GM23338 (cell line): Measurements from ENCODE around the gene HOXD9. TPM values are rescaled to one million over a fixed set of nuclear protein-coding genes. Genes with fewer than 3 reads are reported as not detected.

Experiments used
- ATAC-seq: fragments of 200-7000 bp; cut with Tn5 transposase; 3 replicates; pipeline ENCODE4 v1.9.1; 2020
- DNase-seq: peaks from one replicate; pipeline ENCODE4 v3.0.0-alpha.2; 2015; ENCODE audit warnings: low spot score
- H2AFZ ChIP-seq: fragments of 200-600 bp; sonication (generic); 2 replicates; pipeline ENCODE4 v1.8.0; 2016; ENCODE audit warnings: antibody characterized with exemption, mild to moderate bottlenecking, moderate library complexity
- H3F3A ChIP-seq: fragments of 200-600 bp; sonication (generic); replicated peaks from 2 replicates; pipeline ENCODE4 v1.8.0; 2017; ENCODE audit warnings: antibody characterized with exemption, mixed run types, low read depth
- H3K27ac ChIP-seq: fragments of 200-600 bp; sonication (generic); 2 replicates; pipeline ENCODE4 v1.6.1; 2016; ENCODE audit warnings: low read depth
- H3K27me3 ChIP-seq: fragments of 200-600 bp; sonication (generic); 2 replicates; pipeline ENCODE4 v1.8.0; 2016; ENCODE audit warnings: mild to moderate bottlenecking, mixed run types, moderate library complexity; ENCODE audit not compliant: insufficient read depth
- H3K36me3 ChIP-seq: fragments of 200-600 bp; sonication (generic); 2 replicates; pipeline ENCODE4 v1.8.0; 2016; ENCODE audit warnings: mild to moderate bottlenecking; ENCODE audit not compliant: insufficient read depth
- H3K4me1 ChIP-seq: fragments of 200-600 bp; sonication (generic); 2 replicates; pipeline ENCODE4 v1.8.0; 2016; ENCODE audit warnings: mild to moderate bottlenecking, moderate library complexity; ENCODE audit not compliant: insufficient read depth
- H3K4me2 ChIP-seq: fragments of 200-600 bp; sonication (generic); 2 replicates; pipeline ENCODE4 v1.7.1; 2017; ENCODE audit warnings: mixed run types
- H3K4me3 ChIP-seq: fragments of 200-600 bp; sonication (generic); 2 replicates; pipeline ENCODE4 v1.6.1; 2016; ENCODE audit warnings: mixed run types
- H3K79me2 ChIP-seq: fragments of 200-600 bp; sonication (generic); replicated peaks from 2 replicates; pipeline ENCODE4 v1.8.0; 2017; ENCODE audit warnings: mild to moderate bottlenecking; ENCODE audit not compliant: insufficient read depth
- H3K9me2 ChIP-seq: fragments of 200-600 bp; sonication (generic); 2 replicates; pipeline ENCODE4 v1.8.0; 2017; ENCODE audit not compliant: insufficient read depth
- H4K20me1 ChIP-seq: fragments of 200-600 bp; sonication (generic); replicated peaks from 2 replicates; pipeline ENCODE4 v1.8.0; 2017; ENCODE audit warnings: mild to moderate bottlenecking; ENCODE audit not compliant: insufficient read depth
- H3K27ac Mint-ChIP-seq: 2 replicates; pipeline ENCODE4 v1.8.0; 2020; ENCODE audit warnings: inconsistent platforms, mild to moderate bottlenecking, moderate library complexity, mixed read lengths
- H3K27me3 Mint-ChIP-seq: 3 replicates; pipeline ENCODE4 v1.8.0; 2022; ENCODE audit warnings: low read depth, mild to moderate bottlenecking, moderate library complexity, mixed read lengths, inconsistent platforms; ENCODE audit not compliant: insufficient read depth, poor library complexity
- H3K36me3 Mint-ChIP-seq: 3 replicates; pipeline ENCODE4 v1.8.0; 2021; ENCODE audit warnings: low read depth, mild to moderate bottlenecking, inconsistent platforms, moderate library complexity, mixed read lengths
- H3K4me1 Mint-ChIP-seq: 3 replicates; pipeline ENCODE4 v1.8.0; 2020; ENCODE audit warnings: mild to moderate bottlenecking, inconsistent platforms, mixed read lengths
- H3K4me3 Mint-ChIP-seq: 3 replicates; pipeline ENCODE4 v1.8.0; 2021; ENCODE audit warnings: moderate library complexity, mild to moderate bottlenecking, inconsistent platforms, mixed read lengths
- H3K9me3 Mint-ChIP-seq: 3 replicates; pipeline ENCODE4 v1.8.0; 2020; ENCODE audit warnings: moderate library complexity, mild to moderate bottlenecking, inconsistent platforms, mixed read lengths
- EZH2 ChIP-seq: fragments of 200-600 bp; sonication (generic); IDR thresholded peaks from one replicate; pipeline ENCODE4 v1.8.0; 2017; ENCODE audit warnings: antibody characterized with exemption, mild to moderate bottlenecking, low read depth; ENCODE audit not compliant: unreplicated experiment
- JUNB ChIP-seq: IDR thresholded peaks from one replicate; pipeline ENCODE4 v1.6.1; 2016; ENCODE audit warnings: antibody characterized with exemption; ENCODE audit not compliant: unreplicated experiment
- NANOG ChIP-seq: IDR thresholded peaks from 2 replicates; pipeline ENCODE4 v1.6.1; 2016; ENCODE audit warnings: antibody characterized with exemption, borderline replicate concordance
- POLR2AphosphoS5 ChIP-seq: IDR thresholded peaks from 2 replicates; pipeline ENCODE4 v1.6.1; 2016; ENCODE audit warnings: antibody characterized with exemption, low read depth
- STAT1 ChIP-seq: IDR thresholded peaks from one replicate; pipeline ENCODE4 v1.6.1; 2016; ENCODE audit warnings: antibody characterized with exemption; ENCODE audit not compliant: unreplicated experiment
- ZNF114 ChIP-seq: fragments of 250-450 bp; sonication (Bioruptor Pico); IDR thresholded peaks from 2 replicates; pipeline ENCODE4 v1.5.0; 2020; ENCODE audit warnings: mild to moderate bottlenecking, moderate library complexity
- ZNF331 ChIP-seq: fragments of 250-450 bp; sonication (Bioruptor Pico); IDR thresholded peaks from 2 replicates; pipeline ENCODE4 v1.5.0; 2020; ENCODE audit warnings: low read depth, mild to moderate bottlenecking, moderate library complexity
- polyA plus RNA-seq: library from polyadenylated mRNA; unstranded; fragments of >200 nt; fragmentation: Nextera tagmentation; extraction: Ambion mirVana; gene quantifications from 2 replicates; pipeline ENCODE4 v1.2.1, GENCODE V29; 2016
- total RNA-seq: library from RNA; depleted of rRNA; stranded (reverse); fragments of >200 nt; shearing (Covaris generic); gene quantifications from 2 replicates; pipeline ENCODE4 v1.2.3, GENCODE V29; 2014
- TF ChIP-seq, protein P1 (sequence below): IDR thresholded peaks from 2 replicates; pipeline ENCODE4 v1.6.1; 2016; ENCODE audit warnings: antibody characterized with exemption
- TF ChIP-seq, protein P2 (sequence below), 2 experiments: fragments of 200-600 bp in 1 of 2; sonication (generic) in 1 of 2; conservative IDR thresholded peaks; 2 replicates each; pipeline versions ENCODE4 v1.5.1 to v1.6.1; 2016 to 2017; ENCODE audit warnings: antibody characterized with exemption in 2 of 2, low read depth in 2 of 2, mild to moderate bottlenecking in 2 of 2, moderate library complexity in 1 of 2
- TF ChIP-seq, protein P3 (sequence below): IDR thresholded peaks from one replicate; pipeline ENCODE4 v1.6.1; 2018; ENCODE audit warnings: antibody characterized with exemption; ENCODE audit not compliant: unreplicated experiment

HOXD9 gene
- total and polyA plus RNA-seq, 2 experiments from 2014 or later: not detected

DNA sequence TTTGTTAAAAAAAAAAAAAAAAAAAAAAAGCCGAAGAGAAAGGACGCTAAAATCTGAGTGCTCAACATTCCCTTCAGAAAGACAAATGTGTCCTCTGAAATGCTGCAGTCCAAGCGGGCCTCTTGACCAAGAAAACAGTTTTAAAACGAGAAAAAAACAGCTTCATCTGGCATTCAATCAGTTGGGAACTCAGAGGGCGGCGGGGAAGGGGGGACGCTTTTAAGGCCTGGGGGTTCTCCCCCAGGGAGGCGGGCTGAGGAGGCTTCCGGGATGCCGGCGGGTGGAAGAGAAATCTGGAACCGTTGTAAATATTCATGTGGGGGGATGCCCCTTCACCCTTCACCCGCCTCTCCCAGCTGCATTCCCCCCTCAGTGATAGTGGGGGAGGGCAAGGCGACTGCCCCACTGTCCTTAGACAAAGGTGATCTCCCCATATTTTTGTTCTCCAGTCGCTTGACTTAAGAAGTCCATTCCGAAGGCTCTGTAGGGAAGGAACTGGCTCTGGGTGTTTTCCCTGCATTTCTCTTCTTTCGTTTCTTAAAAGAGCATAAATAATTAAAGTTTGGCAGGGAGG, 18.7 kb upstream of the HOXD9 start:
- Mint-ChIP-seq H3K27ac (no peak overlapping the region), H3K4me1 (peaks cover 33% of the 10 kb centered on the region), H3K36me3 (no peaks in the 10 kb centered on the region; the same call in 2 of the 3 replicates), H3K27me3 (peaks cover 93% of the 10 kb centered on the region), H3K4me3 (peak overlapping the region; percentile 51; the same call in 2 of the 3 replicates), H3K9me3 (peaks cover 4% of the 10 kb centered on the region; the same call in 2 of the 3 replicates)
- Histone ChIP-seq H3F3A (peaks cover 27% of the 10 kb centered on the region), H3K4me2 (peak overlapping the region; percentile 73), H3K36me3 (no peaks in the 10 kb centered on the region; the same call in 1 of the 2 replicates), H4K20me1 (peaks cover 35% of the 10 kb centered on the region), H3K27me3 (peaks cover 99% of the 10 kb centered on the region), H3K27ac (no peak overlapping the region), H3K4me1 (peaks cover 47% of the 10 kb centered on the region), H3K9me2 (no peaks in the 10 kb centered on the region), H3K4me3 (peak overlapping the region; percentile 46), H2AFZ (no peak overlapping the region), H3K79me2 (no peaks in the 10 kb centered on the region)
- ATAC-seq (no peak), DNase-seq (peak; percentile 45)
- TF ChIP-seq ZNF114 (no peak), POLR2AphosphoS5 (no peak), EZH2 (peak; percentile 88)

DNA sequence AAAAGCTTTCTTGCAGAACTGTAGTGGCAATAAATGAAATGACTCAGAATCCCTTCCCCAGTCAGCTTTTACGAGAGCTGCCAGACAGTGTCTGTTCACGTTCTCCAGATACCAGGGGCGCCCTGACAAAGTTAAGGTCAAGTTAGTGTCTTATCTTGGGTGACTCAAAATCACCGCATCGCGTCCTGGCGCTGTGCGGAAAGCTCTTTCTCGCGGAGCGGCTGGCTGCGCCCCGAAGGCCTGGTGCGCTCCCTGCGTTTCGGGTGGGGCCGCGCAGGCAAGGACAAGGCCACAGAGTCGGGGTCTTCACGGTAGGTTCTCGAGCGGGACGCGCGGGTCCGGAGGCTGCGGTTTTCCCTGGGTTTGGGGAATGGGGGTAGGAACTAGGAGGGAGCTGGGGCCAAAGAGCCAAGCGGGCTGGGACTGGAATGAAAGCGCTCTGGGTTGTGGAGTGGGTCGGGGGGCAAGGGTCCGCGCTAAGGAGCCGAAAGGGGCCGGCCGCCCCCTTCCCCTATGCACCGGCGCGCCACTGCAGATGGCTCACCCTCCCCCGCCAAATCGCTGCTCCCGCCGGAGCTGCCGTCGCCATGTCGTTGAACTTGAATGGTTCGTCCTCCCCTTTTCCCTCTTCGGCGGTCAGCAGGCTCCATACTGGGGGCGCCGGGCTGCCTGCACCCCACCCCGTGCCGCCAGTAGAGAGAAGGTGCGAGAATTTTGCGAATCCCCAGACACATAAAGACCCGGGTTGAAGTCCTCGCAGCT, 18.0 kb upstream of the HOXD9 start:
- peaks cover 34% of the 10 kb centered on the region for H3K4me1 Mint-ChIP-seq
- Histone ChIP-seq H3K4me3 (peak overlapping the region; percentile 46), H3K4me2 (peak overlapping the region; percentile 73), H3K27ac (no peak overlapping the region), H2AFZ (no peak overlapping the region; the same call in 1 of the 2 replicates), H3K9me2 (no peaks in the 10 kb centered on the region), H3K4me1 (peaks cover 49% of the 10 kb centered on the region), H3K79me2 (no peaks in the 10 kb centered on the region), H3K36me3 (no peaks in the 10 kb centered on the region; the same call in 1 of the 2 replicates), H4K20me1 (peaks cover 36% of the 10 kb centered on the region), H3K27me3 (peaks cover 99% of the 10 kb centered on the region), H3F3A (peaks cover 29% of the 10 kb centered on the region)
- H3K9me3 Mint-ChIP-seq: peaks cover 5% of the 10 kb centered on the region; the same call in 2 of the 3 replicates
- H3K27ac Mint-ChIP-seq: no peak overlapping the region
- peaks cover 93% of the 10 kb centered on the region for H3K27me3 Mint-ChIP-seq
- ATAC-seq (peak; percentile 1; the same call in 1 of the 3 replicates), DNase-seq (peak; percentile 55)
- H3K4me3 Mint-ChIP-seq: peak overlapping the region; percentile 51
- no peaks in the 10 kb centered on the region; the same call in 2 of the 3 replicates for H3K36me3 Mint-ChIP-seq
- TF ChIP-seq JUNB (no peak), NANOG (no peak), ZNF114 (no peak), STAT1 (no peak), ZNF331 (CRISPR knock-in tag) (no peak)
- TF ChIP-seq, protein P1, sequence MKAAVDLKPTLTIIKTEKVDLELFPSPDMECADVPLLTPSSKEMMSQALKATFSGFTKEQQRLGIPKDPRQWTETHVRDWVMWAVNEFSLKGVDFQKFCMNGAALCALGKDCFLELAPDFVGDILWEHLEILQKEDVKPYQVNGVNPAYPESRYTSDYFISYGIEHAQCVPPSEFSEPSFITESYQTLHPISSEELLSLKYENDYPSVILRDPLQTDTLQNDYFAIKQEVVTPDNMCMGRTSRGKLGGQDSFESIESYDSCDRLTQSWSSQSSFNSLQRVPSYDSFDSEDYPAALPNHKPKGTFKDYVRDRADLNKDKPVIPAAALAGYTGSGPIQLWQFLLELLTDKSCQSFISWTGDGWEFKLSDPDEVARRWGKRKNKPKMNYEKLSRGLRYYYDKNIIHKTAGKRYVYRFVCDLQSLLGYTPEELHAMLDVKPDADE: no peak
- TF ChIP-seq, protein P2, sequence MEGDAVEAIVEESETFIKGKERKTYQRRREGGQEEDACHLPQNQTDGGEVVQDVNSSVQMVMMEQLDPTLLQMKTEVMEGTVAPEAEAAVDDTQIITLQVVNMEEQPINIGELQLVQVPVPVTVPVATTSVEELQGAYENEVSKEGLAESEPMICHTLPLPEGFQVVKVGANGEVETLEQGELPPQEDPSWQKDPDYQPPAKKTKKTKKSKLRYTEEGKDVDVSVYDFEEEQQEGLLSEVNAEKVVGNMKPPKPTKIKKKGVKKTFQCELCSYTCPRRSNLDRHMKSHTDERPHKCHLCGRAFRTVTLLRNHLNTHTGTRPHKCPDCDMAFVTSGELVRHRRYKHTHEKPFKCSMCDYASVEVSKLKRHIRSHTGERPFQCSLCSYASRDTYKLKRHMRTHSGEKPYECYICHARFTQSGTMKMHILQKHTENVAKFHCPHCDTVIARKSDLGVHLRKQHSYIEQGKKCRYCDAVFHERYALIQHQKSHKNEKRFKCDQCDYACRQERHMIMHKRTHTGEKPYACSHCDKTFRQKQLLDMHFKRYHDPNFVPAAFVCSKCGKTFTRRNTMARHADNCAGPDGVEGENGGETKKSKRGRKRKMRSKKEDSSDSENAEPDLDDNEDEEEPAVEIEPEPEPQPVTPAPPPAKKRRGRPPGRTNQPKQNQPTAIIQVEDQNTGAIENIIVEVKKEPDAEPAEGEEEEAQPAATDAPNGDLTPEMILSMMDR (conservative IDR thresholded peaks at IDR 0.05; ENCODE audit: low read depth in 2 of 2): no peak
- TF ChIP-seq, protein P3, sequence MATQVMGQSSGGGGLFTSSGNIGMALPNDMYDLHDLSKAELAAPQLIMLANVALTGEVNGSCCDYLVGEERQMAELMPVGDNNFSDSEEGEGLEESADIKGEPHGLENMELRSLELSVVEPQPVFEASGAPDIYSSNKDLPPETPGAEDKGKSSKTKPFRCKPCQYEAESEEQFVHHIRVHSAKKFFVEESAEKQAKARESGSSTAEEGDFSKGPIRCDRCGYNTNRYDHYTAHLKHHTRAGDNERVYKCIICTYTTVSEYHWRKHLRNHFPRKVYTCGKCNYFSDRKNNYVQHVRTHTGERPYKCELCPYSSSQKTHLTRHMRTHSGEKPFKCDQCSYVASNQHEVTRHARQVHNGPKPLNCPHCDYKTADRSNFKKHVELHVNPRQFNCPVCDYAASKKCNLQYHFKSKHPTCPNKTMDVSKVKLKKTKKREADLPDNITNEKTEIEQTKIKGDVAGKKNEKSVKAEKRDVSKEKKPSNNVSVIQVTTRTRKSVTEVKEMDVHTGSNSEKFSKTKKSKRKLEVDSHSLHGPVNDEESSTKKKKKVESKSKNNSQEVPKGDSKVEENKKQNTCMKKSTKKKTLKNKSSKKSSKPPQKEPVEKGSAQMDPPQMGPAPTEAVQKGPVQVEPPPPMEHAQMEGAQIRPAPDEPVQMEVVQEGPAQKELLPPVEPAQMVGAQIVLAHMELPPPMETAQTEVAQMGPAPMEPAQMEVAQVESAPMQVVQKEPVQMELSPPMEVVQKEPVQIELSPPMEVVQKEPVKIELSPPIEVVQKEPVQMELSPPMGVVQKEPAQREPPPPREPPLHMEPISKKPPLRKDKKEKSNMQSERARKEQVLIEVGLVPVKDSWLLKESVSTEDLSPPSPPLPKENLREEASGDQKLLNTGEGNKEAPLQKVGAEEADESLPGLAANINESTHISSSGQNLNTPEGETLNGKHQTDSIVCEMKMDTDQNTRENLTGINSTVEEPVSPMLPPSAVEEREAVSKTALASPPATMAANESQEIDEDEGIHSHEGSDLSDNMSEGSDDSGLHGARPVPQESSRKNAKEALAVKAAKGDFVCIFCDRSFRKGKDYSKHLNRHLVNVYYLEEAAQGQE: no peak
